Left ventricle myocardium superior (tissue), 1 donor: Measurements from ENCODE around the gene FHIT. TPM values are rescaled to one million over a fixed set of nuclear protein-coding genes. Genes with fewer than 3 reads are reported as not detected.
A peak's percentile ranks its signal among the peaks of the same experiment; 100 is the strongest.

Source experiments
- ATAC-seq: fragments of 200-7000 bp; cut with Tn5 transposase; one replicate; pipeline ENCODE4 v1.9.1; 2020; ENCODE audit warnings: mild to moderate bottlenecking, moderate library complexity
- DNase-seq: peaks from one replicate; pipeline ENCODE4 v3.0.0-alpha.2; 2020
- intact Hi-C: fragments of 100-400 bp; cut with micrococcal nuclease; formaldehyde crosslinking; loops from one replicate; pipeline ENCODE4 v1.11.0; 2022
- total RNA-seq: library from RNA; stranded (reverse); fragmentation: NEBNext Ultra II Directional; extraction: Animal tissue kit (Norgen Biotek cat#: 25700); gene quantifications from one replicate; pipeline ENCODE4 v1.2.1, GENCODE V29; 2021
- donor health status: DM: no; HTN: yes; CAD: no; lungs with severe emphysema.

Gene FHIT
- total RNA-seq, 1 donor from 2014 or later = 18.2 TPM

- intact Hi-C loops = no loop called here
- DNase-seq (no peak), ATAC-seq (no peak)
Measured at GRCh38 chr3:60065227-60065868, 1185.9 kb downstream of the FHIT start.

- intact Hi-C loops = no loop called here
- no peak for ATAC-seq
- DNase-seq = no peak
Measured at GRCh38 chr3:60064210-60065178, 1186.8 kb downstream of the FHIT start.

DNA sequence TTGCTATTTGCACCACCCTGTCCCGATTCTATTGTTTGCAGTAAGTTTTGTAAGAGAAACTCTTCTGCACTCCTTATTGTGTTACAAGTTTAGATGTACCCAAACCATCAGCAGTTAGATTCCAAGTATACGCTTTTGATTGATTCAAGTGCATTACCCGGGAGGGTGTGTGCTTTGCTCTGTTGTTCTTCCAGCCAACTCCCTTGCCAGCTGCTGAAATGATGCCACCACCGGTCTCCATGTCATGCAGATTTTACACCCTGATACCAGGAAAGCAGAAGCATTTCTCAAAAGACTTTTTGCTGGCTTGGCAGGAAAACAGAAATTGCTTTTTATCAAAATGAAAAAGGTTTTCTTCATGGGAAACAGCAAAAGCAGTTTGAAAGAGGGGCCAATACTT is 1194.8 kb downstream of the FHIT start:
- intact Hi-C loops = no loop called here
- ATAC-seq = peak; percentile 71
- DNase-seq = no peak

DNA sequence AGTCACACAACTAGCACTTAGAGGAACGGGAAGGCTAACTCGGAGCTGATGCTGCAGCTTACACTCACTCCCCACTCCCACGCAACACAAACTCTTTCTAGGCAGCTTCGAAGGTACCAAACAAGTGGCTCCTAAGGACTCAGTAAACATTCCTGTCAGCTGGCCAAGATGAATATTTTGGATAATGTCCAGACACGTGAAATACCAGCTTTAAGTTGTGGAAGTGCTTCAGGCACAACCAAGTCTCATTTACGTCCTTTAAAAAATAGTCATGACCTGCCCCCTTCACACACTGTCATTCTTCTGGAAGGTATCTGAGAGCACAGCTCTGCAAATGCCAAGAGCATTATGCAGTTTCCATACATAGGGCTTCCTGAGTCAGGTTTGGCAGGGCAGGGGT is 1195.5 kb downstream of the FHIT start:
- ATAC-seq (peak; percentile 94), DNase-seq (no peak)
- intact Hi-C loops = no loop called here

DNA sequence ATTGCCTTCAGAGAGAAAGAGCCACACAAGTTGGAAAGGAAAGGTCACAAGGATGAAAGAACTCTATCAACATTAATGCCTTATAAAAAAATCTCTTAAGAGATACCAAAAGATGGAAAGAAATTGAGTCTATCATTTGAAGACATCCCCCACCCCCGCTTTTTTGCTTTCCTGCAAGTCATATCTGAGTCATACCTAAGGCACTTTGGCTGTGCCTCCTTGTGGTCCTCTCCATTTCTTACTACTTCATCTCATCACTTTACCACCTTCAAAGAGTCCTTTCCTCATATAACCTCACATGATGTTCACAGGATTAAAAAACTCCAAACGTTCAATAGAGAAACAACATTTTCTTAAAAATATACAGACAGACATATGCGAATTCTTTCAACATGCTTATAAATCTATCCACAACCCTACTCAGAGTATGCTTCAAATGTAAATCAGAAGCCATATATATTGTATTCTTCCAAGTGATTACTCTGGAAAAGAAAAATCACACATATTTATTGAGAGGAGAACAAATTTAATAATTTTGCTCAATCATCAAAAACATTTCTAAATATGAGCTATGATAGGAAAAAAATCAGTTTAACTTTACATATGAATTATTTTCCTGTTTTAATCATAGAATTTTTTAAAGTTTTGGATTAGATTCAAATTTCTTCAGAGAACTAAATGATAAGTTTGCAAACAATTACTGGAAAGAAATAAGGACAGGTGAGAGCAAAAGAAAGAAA is 1197.6 kb downstream of the FHIT start:
- no peak for DNase-seq
- intact Hi-C loops = no loop called here
- ATAC-seq = no peak

DNA sequence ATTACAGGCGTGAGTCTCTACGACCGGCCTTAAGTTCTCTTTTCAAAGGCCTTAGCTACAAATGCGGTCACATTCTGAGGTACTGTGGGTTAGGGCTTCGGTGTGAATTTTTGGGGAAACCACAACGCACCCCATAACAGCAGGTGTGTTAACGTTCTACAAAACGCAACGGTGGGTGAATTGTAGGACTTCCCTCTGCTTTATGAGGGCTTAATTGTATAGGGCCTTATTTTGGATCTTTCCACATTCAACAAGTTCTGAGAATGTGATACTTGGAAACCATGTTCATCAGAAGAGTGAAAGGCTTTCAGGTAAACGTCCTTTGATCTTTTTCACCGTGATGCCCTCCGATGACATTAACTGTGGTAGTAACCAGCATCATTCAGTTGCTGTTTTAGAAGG is 1202.8 kb downstream of the FHIT start:
- DNase-seq = no peak
- intact Hi-C loops = no loop called here
- no peak for ATAC-seq

DNA sequence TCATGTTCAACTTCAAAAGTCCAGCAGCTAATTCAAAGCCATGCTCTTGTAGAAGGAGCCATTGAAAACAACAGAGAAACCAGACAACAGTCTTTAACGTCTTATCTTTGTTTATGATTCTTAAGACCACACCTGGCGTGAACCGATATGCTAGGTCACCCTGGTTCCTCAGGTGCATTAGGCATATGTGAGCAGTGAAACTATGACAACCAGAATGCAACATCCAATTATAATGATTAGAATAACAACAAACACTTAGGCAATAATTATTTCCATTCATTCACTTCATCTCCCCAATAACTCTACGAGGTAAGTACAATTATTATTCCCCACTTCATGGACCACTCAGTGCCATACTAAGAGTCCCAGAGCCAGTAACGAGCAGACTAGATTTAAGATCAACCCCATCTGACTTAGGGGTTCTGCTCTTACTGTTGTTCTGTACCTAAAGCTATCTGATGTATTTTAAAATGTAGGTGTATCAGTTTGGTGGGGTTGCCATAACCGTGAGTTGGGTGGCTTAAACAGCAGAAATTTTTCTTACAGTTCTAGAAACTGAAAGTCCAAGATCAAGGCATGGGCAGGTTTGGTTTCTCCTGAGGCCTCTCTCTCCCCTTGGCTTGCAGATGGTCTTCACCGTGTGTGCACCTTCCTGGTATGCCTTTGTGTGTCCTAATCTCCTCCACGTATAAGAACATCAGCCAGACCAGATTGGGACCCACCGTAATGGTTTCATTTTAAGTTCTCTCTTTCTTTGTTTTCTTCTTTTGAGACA is 1203.6 kb downstream of the FHIT start:
- DNase-seq (no peak), ATAC-seq (no peak)
- intact Hi-C loops = no loop called here

DNA sequence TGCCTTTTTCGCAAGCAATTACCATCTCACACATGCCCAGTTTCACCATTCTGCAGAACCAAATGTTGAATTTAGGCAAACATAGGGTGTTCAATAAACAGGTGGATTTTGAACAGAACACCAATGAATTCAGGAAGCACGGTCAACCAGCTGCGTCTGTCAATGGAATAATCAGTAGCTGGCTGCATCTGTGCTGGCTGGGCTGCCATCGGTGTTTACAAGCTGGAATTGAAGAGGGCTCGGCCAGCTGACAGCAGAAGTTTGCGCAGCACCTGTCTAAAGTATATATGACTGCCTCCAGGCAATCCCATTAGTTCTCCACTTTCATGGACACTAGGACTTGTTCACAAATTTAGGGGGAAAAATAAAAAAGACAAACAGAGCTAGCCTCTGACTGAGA is 1205.0 kb downstream of the FHIT start:
- no peak for ATAC-seq
- DNase-seq = no peak
- intact Hi-C loops = no loop called here

- DNase-seq (no peak), ATAC-seq (no peak)
- intact Hi-C loops = no loop called here
Measured at GRCh38 chr3:60045686-60046085, 1205.6 kb downstream of the FHIT start.

GRCh38 chr3:60036803-60037202 is 1214.4 kb downstream of the FHIT start:
- ATAC-seq = no peak
- no peak for DNase-seq
- intact Hi-C loops = no loop called here

DNA sequence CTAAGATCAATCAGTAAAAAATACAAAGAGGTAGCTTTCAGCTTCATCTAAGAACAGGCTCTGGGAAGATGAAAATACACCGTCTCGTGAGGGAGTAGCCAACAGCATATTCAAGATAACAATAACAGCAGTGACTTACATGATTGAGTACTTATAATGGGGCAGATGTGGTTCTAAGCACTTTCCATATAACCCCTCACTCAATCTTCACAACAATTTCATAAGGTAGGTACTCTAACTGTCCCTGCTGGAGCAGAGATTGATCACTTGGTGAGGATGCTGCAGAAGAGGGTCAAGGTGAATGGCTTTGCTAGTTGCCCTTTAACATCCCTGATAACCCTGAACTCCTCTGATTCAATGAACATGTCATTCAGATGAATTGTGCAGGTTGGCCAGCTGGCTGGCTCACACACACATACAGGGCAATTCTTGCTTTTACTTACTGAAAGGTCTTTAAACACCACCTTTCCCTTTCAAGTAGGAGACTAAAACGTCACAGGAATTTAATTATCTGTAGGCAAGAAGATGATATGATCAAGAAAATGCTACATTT is 1217.3 kb downstream of the FHIT start:
- no peak for ATAC-seq
- DNase-seq = no peak
- intact Hi-C loops = no loop called here

DNA sequence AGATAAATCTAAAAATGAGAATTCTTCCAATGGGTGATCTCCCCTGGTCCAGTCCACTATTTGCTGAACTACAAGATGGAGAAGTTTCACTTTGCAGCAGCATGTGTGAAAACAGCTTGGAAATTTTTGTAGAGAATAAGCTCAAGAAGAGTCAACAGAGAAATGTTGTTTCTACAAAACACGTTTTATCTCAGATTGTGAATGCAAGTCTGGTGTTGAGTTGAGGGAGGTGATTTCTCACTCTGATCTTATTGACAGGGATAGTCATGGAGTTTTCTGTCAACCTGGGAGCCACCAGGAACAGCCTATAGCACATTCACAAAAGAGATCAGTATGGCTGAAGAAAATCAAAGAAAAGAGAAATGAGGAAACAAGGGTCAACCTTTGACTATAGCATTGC is 1220.3 kb downstream of the FHIT start:
- intact Hi-C loops = no loop called here
- DNase-seq (no peak), ATAC-seq (no peak)

- intact Hi-C loops = no loop called here
- ATAC-seq (no peak), DNase-seq (no peak)
Measured at GRCh38 chr3:60028233-60028632, 1223.0 kb downstream of the FHIT start.

DNA sequence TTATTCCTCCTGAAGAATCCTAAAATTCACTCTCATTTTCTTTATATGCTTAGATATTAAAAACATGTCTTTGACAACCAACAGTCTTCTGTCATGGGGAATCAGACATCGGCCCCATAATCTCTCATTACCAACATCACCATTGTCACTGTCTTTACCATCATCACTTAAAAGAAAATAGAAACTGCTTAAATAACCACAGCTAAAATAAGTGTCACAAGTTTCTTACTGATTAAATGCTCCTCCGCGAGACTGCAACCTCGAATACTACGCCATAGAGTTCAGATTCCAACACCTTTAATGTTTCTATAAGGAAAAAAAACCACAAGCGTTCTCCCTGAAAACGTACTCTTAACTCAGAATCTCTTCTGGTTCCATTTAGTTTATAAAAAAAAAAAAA is 1223.9 kb downstream of the FHIT start:
- ATAC-seq = no peak
- intact Hi-C loops = no loop called here
- no peak for DNase-seq

DNA sequence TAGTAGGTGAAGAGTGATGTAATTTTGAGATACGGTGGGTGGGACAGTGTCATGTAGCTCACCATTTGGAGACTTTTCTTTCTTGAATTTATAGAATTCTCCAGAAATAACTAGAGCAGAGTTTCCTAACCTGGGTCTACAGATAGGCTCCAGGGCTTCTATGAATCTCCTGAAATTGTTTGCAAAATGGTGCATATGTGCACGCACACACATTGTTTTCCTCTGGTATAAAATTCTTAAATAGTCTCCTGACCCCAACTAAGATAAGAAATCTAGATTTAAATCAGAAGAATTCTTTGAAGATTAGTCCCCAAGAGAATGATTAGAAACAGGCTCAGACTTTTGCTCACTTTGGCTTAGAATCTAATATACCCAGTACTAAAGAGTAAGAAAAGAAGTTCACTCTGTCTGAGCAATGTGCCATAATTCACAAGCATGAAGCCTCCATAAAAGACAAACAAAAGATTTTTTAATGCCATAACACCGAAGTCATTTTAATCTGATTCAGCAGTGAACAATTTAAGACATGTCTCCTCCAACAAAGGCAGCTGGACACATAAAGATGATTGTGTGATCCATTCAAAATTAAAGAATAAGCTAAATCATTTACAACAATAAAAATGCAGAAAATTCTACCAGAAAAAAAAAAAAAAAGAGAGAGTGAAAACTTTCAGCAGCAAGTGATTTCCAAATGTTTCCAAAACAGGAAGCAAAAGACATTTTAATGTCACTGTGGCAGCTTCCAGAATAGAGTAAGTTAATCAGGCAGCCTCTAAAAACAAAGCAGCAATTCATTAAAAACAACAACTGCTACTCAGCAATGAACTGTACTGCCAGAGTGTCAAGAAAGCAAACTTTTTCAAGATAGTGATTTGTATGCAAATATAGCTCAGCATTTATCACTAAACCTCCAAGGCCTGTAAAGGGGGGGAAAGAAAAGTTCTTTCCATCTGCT is 1225.9 kb downstream of the FHIT start:
- no peak for ATAC-seq
- intact Hi-C loops = no loop called here
- DNase-seq = no peak

DNA sequence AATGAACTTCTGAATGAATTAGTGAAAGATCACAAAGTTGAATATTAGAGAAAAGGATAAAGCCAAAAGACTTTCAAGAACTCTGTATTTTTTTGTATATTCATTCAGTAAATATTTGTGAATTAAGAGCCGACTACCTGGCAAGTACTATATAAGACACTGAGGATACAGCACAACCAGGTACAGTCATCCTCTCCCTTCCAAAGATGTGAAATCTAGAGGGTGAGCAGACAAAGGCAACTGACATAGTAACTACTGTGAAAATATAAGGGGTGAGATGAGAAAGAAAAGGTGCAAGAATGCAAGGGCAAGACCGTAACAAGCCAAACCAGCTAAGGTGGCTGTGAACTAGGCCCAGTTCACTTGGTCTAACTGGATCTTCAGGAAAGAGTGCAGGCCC is 1226.9 kb downstream of the FHIT start:
- no peak for ATAC-seq
- intact Hi-C loops = no loop called here
- no peak for DNase-seq

DNA sequence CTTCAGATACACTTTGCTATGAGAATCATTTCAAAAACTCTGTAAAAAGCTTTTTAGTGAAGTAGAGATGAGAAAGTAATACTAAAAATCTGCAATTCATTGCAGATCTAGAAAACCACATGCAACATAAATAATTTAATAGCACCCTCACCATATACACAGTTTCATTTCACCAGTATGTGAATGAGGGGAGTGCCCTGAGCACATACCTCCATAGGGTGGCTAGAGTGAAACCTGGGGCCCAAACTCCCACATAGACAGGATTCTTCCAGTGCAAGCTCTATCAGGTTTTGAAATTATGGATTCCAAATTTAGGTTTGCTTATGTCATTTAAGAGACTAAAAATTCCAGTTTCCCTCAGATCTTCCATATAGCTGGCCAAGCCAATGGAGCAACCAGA is 1228.1 kb downstream of the FHIT start:
- DNase-seq (no peak), ATAC-seq (no peak)
- intact Hi-C loops = no loop called here

DNA sequence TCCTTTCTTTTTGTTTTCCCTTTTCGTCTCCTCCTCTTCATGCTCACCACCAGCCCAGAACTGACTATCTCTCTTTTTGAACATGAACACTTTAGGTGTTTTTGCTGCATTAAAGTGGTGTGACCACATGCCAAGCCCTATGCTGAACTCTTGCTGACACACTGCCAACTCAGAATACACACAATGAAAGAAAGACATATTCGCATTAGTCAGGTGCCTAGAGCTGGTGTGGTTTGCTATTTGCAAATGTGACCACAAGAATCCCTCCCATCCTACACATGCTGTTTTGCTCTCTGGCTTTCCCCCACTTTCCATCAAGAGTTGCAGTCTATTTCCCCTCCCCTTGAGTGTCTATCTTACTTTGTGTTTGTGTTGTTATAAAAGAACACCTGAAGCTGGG is 1233.6 kb downstream of the FHIT start:
- DNase-seq (no peak), ATAC-seq (no peak)
- intact Hi-C loops = no loop called here
